ENCODE measurements around the gene STK33. TPM values are rescaled to one million over a fixed set of nuclear protein-coding genes. Genes with fewer than 3 reads are reported as not detected.

STK33 gene
- total RNA-seq, 1 experiment from 2014 or later: 10.9 TPM

- Histone ChIP-seq H3K9ac (ENCODE audit: low read length) (no peak overlapping the region), H3K4me2 (ENCODE audit: low read length) (no peak overlapping the region), H3K36me3 (ENCODE audit: control insufficient read depth in 1 of 2, insufficient read depth in 2 of 2, low read length in 2 of 2) (no peaks in the 10 kb centered on the region), H3K79me2 (ENCODE audit: insufficient read depth, low read length) (no peaks in the 10 kb centered on the region), H2AFZ (ENCODE audit: low read depth, low read length, poor library complexity, severe bottlenecking) (no peak overlapping the region), H3K4me1 (ENCODE audit: control insufficient read depth in 1 of 2, insufficient read depth in 2 of 2, low read length in 2 of 2) (no peaks in the 10 kb centered on the region), H3K4me3 (replicated peaks in 1 of 2; ENCODE audit: low read depth in 1 of 2, low read length in 2 of 2) (no peak overlapping the region), H3K9me2 (ENCODE audit: insufficient read depth) (no peaks in the 10 kb centered on the region), H3K27ac (ENCODE audit: low read depth, low read length) (no peak overlapping the region), H4K20me1 (ENCODE audit: insufficient read depth) (no peaks in the 10 kb centered on the region), H3K9me3 (ENCODE audit: control insufficient read depth in 1 of 2, insufficient read depth in 1 of 2, low read depth in 1 of 2, low read length in 2 of 2) (no peaks in the 10 kb centered on the region), H3K27me3 (ENCODE audit: insufficient read depth, low read length) (no peaks in the 10 kb centered on the region)
- no peak for ATAC-seq
- DNase-seq (ENCODE audit: low read depth, low spot score): no peak
- TF ChIP-seq SP1 (IDR thresholded peaks at IDR 0.05; ENCODE audit: low read depth) (no peak), CBX3 (IDR thresholded peaks at IDR 0.05; ENCODE audit: low read depth) (no peak), CEBPB (IDR thresholded peaks at IDR 0.05; ENCODE audit: low read depth) (no peak), EZH2phosphoT487 (IDR thresholded peaks at IDR 0.05; ENCODE audit: borderline replicate concordance) (no peak), ELF1 (IDR thresholded peaks at IDR 0.05; ENCODE audit: borderline replicate concordance, low read depth) (no peak), POLR2AphosphoS5 (IDR thresholded peaks at IDR 0.05; ENCODE audit: low read depth, low read length) (no peak), ZNF274 (IDR thresholded peaks at IDR 0.05; ENCODE audit: low read depth, low read length) (no peak), FOSL1 (IDR thresholded peaks at IDR 0.05; ENCODE audit: low read depth) (no peak), TCF7L2 (IDR thresholded peaks at IDR 0.05; ENCODE audit: borderline replicate concordance, extremely low read depth, insufficient read depth, insufficient read length) (no peak), RAD21 (IDR thresholded peaks at IDR 0.05; ENCODE audit: low read depth) (no peak), YY1 (IDR thresholded peaks at IDR 0.05; ENCODE audit: extremely low read depth, insufficient replicate concordance, low read depth, low read length) (no peak), EZH2 (IDR thresholded peaks at IDR 0.05) (no peak), SRF (IDR thresholded peaks at IDR 0.05; ENCODE audit: low read depth) (no peak), POLR2A (IDR thresholded peaks at IDR 0.05; ENCODE audit: borderline replicate concordance, extremely low read depth, insufficient read depth, insufficient read length) (no peak), JUND (IDR thresholded peaks at IDR 0.05) (no peak)
- TF ChIP-seq, protein P1, sequence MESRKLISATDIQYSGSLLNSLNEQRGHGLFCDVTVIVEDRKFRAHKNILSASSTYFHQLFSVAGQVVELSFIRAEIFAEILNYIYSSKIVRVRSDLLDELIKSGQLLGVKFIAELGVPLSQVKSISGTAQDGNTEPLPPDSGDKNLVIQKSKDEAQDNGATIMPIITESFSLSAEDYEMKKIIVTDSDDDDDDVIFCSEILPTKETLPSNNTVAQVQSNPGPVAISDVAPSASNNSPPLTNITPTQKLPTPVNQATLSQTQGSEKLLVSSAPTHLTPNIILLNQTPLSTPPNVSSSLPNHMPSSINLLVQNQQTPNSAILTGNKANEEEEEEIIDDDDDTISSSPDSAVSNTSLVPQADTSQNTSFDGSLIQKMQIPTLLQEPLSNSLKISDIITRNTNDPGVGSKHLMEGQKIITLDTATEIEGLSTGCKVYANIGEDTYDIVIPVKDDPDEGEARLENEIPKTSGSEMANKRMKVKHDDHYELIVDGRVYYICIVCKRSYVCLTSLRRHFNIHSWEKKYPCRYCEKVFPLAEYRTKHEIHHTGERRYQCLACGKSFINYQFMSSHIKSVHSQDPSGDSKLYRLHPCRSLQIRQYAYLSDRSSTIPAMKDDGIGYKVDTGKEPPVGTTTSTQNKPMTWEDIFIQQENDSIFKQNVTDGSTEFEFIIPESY (IDR thresholded peaks at IDR 0.05; ENCODE audit: extremely low read depth, insufficient replicate concordance, low read length): no peak
- TF ChIP-seq, protein P2, sequence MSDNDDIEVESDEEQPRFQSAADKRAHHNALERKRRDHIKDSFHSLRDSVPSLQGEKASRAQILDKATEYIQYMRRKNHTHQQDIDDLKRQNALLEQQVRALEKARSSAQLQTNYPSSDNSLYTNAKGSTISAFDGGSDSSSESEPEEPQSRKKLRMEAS (IDR thresholded peaks at IDR 0.05): no peak
- TF ChIP-seq, protein P3, sequence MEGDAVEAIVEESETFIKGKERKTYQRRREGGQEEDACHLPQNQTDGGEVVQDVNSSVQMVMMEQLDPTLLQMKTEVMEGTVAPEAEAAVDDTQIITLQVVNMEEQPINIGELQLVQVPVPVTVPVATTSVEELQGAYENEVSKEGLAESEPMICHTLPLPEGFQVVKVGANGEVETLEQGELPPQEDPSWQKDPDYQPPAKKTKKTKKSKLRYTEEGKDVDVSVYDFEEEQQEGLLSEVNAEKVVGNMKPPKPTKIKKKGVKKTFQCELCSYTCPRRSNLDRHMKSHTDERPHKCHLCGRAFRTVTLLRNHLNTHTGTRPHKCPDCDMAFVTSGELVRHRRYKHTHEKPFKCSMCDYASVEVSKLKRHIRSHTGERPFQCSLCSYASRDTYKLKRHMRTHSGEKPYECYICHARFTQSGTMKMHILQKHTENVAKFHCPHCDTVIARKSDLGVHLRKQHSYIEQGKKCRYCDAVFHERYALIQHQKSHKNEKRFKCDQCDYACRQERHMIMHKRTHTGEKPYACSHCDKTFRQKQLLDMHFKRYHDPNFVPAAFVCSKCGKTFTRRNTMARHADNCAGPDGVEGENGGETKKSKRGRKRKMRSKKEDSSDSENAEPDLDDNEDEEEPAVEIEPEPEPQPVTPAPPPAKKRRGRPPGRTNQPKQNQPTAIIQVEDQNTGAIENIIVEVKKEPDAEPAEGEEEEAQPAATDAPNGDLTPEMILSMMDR (IDR thresholded peaks at IDR 0.05 in 2 of 3, conservative IDR thresholded peaks at IDR 0.05 in 1 of 3; ENCODE audit: borderline replicate concordance in 1 of 3, insufficient read depth in 1 of 3, low read depth in 2 of 3, low read length in 2 of 3): no peak
- TF ChIP-seq, protein P4, sequence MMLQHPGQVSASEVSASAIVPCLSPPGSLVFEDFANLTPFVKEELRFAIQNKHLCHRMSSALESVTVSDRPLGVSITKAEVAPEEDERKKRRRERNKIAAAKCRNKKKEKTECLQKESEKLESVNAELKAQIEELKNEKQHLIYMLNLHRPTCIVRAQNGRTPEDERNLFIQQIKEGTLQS (IDR thresholded peaks at IDR 0.05): no peak
- RAD21 ChIA-PET (ENCODE audit: low non-redundant PET in 1 of 2, low total read pairs in 2 of 2, uncharacterized antibody in 2 of 2, unreplicated experiment in 2 of 2): no interaction called here
- POLR2A ChIA-PET: no interaction called here
- intact Hi-C loops (cut with micrococcal nuclease): no loop called here
- CTCF ChIA-PET: no interaction called here
- BruUV-seq (replicated peaks): no TSS peak
Measured at GRCh38 chr11:8369592-8370205, 224.3 kb downstream of the STK33 start.
